HG03108 (cell line): ENCODE measurements around the gene DPF3.

Source experiments
- ATAC-seq: cut with Tn5 transposase; IDR thresholded peaks from one replicate; pipeline ENCODE4 v1.9.1; 2021; ENCODE audit warnings: moderate library complexity; ENCODE audit not compliant: unreplicated experiment

DPF3 gene

DNA sequence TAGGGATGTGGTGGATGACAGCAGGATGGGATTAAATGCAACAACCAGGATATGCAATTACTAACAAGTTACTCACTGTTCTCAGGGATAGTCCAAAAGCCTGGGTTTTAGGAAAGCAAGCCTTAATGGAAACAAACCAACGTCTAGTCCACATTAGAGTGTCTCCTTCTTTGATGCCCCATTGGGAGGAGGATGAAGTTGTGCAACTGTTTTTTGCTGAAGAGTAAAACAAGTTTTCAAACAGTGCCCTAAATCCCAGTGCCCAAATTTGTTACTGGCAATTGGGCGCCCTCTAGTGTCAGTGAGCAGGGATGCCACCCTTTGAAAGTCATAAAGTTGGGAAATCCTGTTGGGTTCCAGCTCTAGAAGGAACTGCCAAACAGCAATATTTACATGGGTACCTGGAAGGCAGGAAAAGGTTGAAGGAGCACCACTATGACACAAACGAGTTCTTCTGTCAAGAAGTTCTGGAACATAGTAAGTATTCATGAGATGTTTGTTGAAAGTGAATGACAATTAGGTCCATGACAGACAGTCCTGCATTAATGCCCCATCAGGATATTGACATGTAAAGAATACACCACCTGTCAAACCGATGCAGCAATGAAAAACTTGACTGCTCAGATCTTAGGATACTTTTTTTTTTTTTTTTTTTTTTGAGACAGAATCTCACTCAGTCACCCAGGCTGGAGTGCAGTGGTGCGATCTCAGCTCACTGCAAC is 11.1 kb upstream of the DPF3 start:
- ATAC-seq: no peak

DNA sequence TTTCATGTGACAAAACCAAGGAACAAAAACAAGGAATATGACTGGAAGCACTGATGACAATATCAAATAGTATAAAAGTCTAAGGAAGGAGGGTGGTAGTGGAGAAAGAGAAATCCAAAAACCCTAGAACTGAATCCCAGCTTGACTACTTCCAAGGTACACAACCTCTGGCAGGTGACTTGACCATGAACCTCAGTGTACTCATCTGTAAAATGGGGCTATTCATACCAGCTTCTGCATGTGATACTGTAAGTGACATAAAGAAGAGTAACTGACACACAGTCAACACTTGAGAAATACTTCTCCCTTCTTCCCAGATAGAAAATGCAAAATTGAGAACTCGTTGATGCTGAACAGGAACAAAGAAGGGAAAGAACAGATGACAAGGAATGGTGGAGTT is 10.3 kb upstream of the DPF3 start:
- ATAC-seq: no peak

DNA sequence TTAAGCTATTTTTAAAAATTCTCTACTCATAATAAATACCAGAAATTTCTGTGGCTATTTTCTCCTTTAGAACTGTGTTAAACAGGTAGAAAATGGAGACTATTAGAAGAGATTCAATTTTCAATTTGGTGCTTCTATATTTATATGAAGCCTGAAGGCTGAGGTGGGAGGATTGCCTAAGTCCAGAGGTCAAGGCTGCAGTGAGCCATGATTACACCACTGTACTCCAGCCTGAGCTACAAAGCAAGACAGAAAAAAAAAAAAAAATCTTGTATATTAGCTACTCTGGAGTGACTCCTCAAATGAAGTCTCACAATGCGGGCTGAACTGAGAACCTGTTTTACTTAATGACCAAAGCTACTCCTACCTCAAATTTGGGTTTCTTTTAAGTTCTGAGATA is 9.8 kb upstream of the DPF3 start:
- ATAC-seq: no peak

DNA sequence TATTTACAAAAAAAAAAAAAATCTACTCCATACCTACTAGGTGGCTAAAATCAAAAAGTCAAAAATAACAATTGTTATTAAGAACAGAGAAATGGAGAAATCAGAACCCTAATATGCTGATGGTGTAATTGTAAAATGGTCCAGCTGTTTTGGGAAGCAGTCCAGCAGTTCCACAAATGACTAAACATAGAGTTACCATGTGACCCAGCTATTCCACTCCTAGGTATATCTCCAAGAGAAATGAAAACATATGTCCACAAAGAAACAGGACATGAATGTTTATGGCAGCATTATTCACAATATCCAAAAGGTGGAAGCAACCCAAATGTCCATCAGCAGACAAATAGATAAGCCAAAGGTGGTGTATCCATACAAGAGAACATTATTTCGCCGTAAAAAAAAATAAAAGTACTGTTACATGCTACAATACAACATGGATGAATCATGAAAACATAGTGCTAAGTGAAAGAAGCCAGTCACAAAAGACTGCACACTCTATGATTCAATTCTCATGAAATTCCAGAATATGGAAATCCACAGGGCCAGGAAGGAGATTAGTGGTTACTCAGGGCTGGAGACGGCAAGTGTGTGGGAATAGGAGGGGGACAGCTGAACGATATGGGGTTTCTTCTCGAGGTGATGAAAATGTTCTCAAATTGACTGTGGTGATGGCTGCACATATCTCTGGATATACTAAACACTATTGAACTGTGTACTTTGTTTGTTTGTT is 9.1 kb upstream of the DPF3 start:
- no peak for ATAC-seq

DNA sequence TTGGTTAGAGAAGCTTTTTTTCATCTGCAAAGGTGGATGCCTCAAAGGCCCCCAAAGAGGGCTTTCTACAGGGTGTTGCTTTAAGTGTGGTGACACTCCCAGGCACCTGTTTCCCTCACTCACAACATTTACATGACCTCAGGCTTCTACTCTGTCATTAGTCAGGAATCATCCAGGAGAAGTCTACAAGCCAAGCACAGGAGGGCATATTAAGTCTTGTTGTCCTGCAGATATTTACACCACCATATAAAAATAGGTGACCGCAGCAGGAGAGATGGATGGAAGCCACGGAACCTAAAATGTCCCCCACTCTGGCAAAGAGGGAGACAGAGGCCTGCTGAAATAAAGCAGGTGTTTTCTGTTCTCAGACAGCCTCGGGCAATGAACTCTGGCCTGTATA is 7.5 kb upstream of the DPF3 start:
- no peak for ATAC-seq

DNA sequence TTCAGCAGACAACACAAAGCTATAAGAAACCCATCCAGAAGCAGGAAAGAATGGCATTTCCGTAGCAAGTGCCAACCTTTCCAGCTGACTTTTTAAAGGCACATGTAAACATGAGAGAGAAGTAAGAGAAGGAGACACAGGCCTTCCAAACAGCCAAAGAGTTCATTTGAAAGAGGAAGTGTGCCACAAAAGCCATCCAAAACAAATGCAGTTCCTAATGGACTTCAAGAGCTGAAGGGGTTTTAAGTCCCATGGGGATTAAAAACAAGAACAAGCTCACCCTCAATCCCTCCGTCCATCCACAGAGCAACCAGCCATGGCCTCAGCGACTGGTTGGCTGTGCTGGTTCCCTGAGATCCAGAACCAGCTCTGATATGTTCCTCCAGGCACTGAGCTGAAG is 4.5 kb upstream of the DPF3 start:
- no peak for ATAC-seq

DNA sequence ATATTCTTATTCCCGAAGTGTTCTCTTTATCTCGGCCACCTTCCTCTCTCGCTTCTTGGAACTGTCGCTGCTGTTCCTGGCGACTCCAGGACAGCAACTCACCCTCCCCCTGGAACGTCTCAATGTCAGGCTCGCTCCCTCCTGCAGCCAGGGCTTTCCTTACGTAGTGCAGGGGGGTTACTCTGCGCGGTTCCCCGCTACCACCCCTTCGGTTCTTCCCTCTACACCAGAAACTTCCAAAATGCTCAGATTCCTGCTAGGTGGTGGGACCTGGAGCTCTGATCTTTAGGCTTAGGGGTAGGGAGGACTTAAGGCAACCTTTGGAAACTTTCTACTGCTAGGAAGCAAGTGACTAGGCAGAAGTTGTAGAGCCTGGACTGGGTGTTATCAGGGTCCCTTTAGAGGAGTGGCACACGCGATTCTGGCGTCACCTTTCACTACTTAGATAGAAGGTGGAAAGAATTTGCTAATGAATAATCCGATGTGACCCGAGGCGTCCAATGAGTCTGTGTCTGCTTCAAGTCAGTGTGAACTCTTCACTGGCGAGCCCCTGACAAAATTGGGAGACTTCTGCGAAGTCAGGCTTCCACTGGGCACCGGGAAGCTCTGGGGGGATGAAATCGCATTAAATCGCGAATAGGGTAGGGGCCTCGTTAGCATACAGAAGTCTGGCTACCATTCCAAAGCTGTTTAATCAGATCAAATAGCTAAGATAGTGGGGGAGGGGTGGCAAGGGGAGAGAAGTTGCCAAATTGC is 900 bp upstream of the DPF3 start:
- ATAC-seq: no peak

DNA sequence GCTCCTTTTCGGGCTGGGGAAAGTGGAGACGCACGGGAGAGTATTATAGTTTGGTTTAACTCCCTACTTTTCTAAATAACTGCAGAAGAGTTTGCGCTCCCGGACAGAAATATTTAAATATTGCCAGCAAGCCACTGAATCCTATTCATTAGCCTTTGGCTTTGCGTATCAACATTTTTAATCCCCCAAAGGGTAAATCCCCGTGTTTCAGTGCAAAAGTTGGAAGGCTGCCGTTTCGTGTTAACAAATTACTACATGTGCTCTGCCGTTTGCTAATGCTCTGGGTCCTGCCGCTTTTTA is 372 bp upstream of the DPF3 start:
- no peak for ATAC-seq

DNA sequence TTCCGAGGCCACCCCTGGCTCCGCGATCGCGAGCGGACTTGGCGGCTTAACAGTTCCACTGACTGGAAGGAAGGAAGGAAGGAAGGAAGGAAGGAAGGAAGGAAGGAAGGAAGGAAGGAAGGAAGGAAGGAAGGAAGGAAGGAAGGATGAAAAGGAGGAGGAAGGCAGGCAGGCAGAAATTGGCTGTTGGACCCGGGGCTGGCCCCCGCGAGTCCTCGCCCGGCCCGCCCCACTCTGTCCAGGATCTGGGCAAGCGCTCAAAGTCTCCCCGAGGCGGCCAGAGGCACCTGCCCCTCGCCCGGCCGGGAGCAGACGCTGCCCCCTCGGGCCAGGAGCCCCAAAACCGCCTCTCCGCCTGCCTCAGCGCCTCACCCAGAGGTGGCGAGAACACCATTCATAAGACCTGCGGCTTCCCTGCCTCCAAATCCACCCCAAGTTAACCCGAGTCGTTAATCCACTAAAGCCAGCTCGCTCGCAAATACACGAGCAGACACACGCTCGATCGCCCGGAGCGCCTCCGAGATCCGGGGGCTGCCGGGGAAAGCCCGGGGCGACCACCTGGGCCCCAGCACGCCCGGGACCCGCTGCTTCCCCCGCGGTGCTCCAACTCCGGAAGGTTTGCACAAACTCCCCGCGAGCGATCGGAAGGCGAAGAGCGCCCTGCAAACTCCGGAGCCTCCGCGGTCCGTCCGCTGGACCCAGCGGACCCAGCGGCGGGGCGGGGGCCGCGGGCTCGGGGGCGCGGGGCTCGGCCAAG is 844 bp downstream of the DPF3 start:
- no peak for ATAC-seq

DNA sequence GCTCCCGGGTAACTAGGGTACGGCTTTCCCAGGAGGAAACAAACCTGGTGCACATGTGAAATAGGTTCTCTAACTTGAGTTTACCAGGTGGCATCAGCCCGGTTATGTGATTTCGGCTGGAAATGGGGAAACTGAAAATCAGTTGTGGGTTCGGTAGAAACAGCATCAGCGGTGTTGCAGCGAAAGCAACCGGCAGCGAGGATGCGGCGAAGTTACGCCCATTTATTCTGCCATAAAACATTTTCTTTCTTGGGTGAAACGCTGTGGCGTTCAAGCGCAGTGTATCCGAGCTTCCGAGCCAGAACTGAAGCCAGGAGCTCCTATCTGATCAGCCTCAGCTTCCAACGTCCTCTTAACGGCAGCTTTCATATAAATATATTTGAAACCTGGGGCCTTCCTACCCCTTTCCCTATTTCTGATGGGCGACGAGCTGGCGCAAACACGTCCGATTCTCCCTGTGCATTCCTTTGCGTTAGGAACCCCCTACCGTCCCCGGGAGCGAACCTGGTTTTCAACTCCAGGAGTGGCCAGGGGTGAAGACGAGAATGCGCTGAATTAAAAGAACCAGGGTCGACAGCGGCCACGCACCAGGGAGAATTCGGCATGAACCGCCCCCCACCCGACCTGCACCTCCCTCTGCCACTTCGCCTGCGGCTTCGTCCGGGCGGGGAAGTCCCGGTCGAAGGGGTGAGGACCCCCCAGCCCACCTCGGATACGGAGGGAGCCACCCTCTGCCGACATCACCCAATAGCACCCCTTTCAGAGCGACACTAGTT is 1.6 kb downstream of the DPF3 start:
- ATAC-seq: no peak

DNA sequence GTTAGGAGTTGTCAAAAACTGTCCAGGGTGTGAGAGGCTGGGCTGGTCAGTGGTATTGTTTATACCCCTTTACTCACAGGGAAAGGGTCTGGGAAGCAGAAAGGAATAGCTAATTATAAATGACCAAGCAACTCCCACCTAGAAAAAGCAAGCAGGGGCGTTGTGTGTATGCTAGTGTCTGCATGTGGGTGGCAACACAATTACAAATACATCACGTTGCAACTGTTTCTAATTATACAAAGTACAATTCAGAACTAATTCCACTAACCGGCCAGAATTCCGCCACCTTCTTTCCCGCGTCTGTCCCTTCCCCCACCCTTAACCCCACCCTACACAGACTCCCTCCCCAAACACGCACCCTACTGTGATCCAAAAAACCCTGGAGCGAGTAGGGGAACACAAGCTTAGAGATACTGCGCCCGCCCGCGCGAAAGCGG is 2.2 kb downstream of the DPF3 start:
- no peak for ATAC-seq

DNA sequence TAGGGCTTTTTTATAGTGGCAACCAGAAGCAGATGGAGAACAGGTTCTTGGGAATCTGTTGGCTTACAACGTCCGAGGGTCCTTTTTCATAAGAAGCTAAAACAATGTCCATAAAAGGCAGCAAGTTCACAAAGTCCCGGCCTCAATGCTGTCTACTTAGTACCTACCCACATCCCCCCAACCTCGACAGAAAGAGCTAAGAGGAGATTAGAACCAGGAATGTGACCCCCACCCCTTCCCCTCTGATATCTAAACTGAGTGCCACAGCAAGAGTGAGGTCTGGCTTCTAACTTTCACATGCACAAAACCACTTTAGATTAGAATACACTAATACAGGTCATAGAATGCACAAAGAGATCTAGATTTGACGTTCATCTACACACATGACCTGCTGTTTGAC is 4.5 kb downstream of the DPF3 start:
- no peak for ATAC-seq

DNA sequence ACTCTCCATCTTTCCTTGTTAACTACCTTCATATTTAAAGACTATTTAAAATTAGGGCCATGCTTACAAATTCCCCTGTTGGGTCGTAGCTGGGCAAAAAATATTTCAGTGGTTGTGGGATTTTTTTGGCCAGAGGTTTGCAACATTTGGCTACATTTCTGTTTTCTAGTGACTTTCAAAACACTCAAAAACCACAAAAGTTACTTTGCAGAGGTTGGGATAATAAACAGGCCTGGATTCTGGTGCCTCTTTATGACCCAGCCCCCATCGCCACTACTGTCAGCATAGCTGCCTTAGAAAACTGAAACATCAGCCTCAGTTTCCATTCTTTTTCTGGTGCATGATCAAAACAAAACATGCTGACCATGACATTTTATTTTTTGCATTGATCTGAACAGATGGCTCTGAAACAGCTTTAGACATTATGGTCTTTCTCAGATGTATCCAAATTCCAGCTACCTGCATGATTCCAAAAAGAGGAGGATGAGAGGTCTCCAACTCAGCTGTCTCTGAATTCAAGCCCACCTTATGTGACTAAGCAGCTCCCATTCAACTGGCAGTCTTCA is 5.2 kb downstream of the DPF3 start:
- ATAC-seq: no peak

DNA sequence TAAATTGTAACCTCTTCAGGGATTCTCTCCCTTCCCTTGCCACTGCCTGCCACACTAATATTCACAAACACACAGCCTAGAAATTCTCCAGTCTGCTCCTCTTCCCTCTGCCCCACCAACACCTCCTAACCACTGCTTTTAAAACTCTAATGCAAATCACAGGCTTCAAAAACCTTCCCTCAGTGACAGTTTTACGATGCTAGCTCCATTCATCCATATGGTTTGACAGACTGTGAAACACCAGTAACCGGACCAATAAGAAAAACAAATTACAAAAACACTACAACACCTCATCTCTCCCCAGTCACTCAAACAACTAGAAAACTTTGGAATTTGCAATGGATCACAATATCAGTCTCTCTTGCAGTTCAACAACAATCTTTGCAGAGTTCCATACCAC is 5.7 kb downstream of the DPF3 start:
- no peak for ATAC-seq

DNA sequence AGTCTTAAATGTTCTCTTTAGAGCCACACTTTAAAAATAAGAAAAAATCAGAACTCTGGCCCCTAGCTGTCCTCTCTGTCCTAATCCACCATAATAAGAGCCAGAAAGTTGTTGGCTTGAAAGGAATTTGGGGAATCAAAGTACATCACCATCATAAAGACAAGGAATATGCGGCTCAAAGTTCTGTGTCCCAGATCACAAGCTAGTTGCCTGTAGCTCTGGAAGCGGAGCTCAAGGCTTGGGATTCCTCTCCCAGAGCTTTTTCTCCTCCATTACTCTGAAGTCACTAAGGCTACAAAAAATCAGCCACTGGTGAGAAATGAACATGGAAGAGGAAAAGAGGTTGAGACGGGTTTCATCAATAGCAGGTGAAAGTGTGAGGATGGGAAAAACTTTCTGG is 6.4 kb downstream of the DPF3 start:
- no peak for ATAC-seq

DNA sequence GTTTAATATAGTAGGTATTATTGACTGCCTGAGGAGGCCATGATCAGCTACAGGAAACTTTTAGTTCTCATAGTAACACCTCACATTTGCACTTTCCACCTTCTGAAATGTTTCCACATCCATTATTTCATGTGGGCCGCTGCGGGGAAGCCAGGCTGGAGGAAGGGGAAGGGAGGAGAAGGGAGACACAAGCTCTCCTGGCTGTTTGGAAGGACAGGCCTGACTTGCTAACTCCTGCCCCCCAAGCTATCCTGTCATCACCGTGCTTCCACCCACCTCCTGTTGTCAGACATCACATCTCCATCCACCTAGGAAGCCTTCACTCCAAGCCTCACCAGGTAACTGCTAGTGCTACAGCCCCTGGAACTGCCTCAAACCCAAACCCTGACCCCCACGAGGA is 9.5 kb downstream of the DPF3 start:
- ATAC-seq: no peak

DNA sequence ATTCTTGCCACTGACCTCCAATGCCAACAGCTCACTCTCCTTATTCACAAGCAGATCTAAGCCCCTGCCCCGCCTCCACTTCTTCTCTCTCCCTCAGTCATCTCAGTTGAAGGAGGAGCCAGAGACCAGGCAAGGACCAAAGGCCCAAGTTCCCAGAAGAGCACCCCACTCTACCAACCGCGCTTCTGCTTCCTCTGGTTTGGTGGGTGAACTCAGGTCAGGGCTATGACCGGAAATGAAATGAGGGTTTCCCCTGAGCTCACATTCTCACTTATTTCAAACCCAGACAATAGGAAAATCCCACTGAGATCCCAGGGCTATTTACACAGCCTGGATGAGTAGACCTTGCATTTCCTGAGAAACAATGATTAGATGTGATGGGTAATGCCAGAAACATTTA is 9.9 kb downstream of the DPF3 start:
- no peak for ATAC-seq

DNA sequence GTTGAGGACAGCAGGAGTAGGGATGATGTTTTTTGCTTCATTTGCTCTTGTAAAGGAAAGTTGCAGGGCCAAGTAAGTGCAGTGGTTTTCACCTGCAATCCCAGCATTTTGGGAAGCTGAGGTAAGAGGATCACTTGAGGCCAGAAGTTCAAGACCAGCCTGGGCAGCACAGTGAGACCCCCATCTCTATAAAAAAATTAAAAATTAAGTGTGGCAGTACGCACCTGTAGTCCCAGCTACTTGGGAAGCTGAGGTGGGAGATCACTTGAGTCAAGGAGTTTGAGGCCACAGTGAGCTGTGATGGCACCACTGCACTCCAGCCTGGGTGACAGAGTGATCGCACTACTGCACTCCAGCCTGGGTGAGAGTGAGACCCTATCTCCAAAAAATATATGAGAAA is 10.8 kb downstream of the DPF3 start:
- no peak for ATAC-seq

DNA sequence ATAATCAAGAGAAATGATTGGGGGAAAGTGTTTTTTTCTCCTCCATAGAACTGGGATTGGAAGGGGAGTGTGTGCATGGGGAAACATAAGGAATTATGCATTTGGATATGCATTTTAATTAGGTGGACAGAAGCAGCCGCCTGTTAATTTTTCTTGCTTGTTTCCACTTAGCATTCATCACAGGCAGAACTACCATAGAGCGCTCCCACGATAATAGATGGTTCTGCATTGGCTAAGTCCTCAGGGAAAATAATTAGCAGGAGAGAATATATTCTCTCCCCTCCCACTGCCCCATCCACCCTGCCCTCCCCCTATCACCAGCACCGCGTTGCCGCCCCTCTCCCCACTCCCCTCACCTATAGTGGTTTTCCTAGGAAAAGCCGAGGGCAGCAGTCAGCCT is 11.4 kb downstream of the DPF3 start:
- ATAC-seq: no peak

DNA sequence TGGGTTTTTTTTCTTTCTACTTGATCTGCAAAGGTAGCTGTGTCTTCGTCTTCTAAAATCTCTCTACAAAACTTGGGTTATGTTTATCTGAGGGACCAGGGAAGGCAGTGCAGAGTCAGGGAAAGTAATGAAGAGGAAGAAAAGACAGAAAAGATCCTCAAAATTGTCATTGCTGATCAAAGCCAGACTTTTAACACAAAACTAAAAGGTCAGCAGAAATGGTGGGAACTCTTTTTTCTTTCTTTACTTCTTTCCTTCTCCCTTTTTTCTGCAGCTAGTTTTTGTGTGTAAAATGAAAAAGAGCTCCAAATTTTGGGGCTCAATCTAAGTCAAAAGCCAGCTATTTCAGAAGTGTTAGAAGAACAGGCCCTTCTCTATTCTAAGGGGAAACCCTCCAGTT is 11.9 kb downstream of the DPF3 start:
- ATAC-seq: no peak
